ENCODE data around the gene GRIA1. TPM values are rescaled to one million over a fixed set of nuclear protein-coding genes. Genes with fewer than 3 reads are reported as not detected.

GRIA1 gene
- total and polyA plus RNA-seq, 2 of the 13 experiments (the other 11 are each of a cell fraction or from before 2014, with no cell fraction given), result not detected

GRCh38 chr5:153513156-153513555, 22.7 kb downstream of the GRIA1 start (continued):
- no peak for TF ChIP-seq TFE3 (CRISPR knock-in tag; IDR thresholded peaks at IDR 0.05)
- no peak for TF ChIP-seq SMAD1 (CRISPR knock-in tag; IDR thresholded peaks at IDR 0.05; ENCODE audit: borderline replicate concordance, low read depth)

GRCh38 chr5:153515301-153515700, 24.8 kb downstream of the GRIA1 start:
- CTCF ChIA-PET (ENCODE audit: low intra/inter-chr PET ratio, low total read pairs), result no interaction called here

More at GRCh38 chr5:153515301-153515700, 24.8 kb downstream of the GRIA1 start:
- Histone ChIP-seq H3K4me2 (ENCODE audit: low read depth, low read length) (no peak overlapping the region), H4K20me1 (ENCODE audit: insufficient read depth, low read length) (no peaks in the 10 kb centered on the region), H3K27ac (ENCODE audit: extremely low read length, insufficient read depth, low read length) (no peak overlapping the region), H2AFZ (ENCODE audit: low read length) (no peak overlapping the region), H3K36me3 (replicated peaks in 1 of 2; ENCODE audit: control insufficient read depth in 1 of 2, insufficient read depth in 2 of 2, low read length in 2 of 2) (no peaks in the 10 kb centered on the region), H3K27me3 (ENCODE audit: control insufficient read depth in 1 of 2, insufficient read depth in 2 of 2, low read length in 2 of 2) (no peaks in the 10 kb centered on the region), H3K9me3 (ENCODE audit: low read length) (peaks cover 8% of the 10 kb centered on the region; the same call in 1 of the 2 replicates), H3K4me3 (replicated peaks in 1 of 3; ENCODE audit: insufficient read depth in 1 of 3, low read depth in 2 of 3, low read length in 3 of 3) (no peak overlapping the region), H3K9ac (ENCODE audit: insufficient read depth, low read depth, low read length) (no peak overlapping the region), H3K79me2 (ENCODE audit: insufficient read depth, low read length) (no peaks in the 10 kb centered on the region), H3K4me1 (ENCODE audit: insufficient read depth, low read length) (no peaks in the 10 kb centered on the region)
- TF ChIP-seq ZNF766 (CRISPR knock-in tag; IDR thresholded peaks at IDR 0.05; ENCODE audit: borderline replicate concordance) (no peak), ZFAT (CRISPR knock-in tag; conservative IDR thresholded peaks at IDR 0.05) (no peak), DMTF1 (CRISPR knock-in tag; IDR thresholded peaks at IDR 0.05) (no peak), ZNF235 (CRISPR knock-in tag; IDR thresholded peaks at IDR 0.05; ENCODE audit: borderline replicate concordance) (no peak), HNRNPK (IDR thresholded peaks at IDR 0.05; ENCODE audit: low read depth, low read length, poor library complexity, severe bottlenecking) (no peak), SP2 (CRISPR knock-in tag; IDR thresholded peaks at IDR 0.05) (no peak), ZNF720 (CRISPR knock-in tag; IDR thresholded peaks at IDR 0.05) (no peak), ZBTB20 (CRISPR knock-in tag; IDR thresholded peaks at IDR 0.05; ENCODE audit: borderline replicate concordance, low read depth) (no peak), ZNF580 (CRISPR knock-in tag; IDR thresholded peaks at IDR 0.05; ENCODE audit: borderline replicate concordance, low read depth) (no peak), ZNF572 (CRISPR knock-in tag; IDR thresholded peaks at IDR 0.05) (no peak), ZNF263 (CRISPR knock-in tag; IDR thresholded peaks at IDR 0.05) (no peak), ZNF30 (CRISPR knock-in tag; IDR thresholded peaks at IDR 0.05) (no peak), TOPORS (CRISPR knock-in tag; IDR thresholded peaks at IDR 0.05) (no peak), POGZ (CRISPR knock-in tag; IDR thresholded peaks at IDR 0.05) (no peak), ZNF570 (CRISPR knock-in tag; IDR thresholded peaks at IDR 0.05; ENCODE audit: borderline replicate concordance) (no peak), GATAD2A (CRISPR knock-in tag; IDR thresholded peaks at IDR 0.05) (no peak)
- ATAC-seq (no peak), FAIRE-seq (no peak), DNase-seq (ENCODE audit: low spot score) (no peak)
- intact Hi-C loops (cut with micrococcal nuclease; ENCODE audit: unreplicated experiment), result no loop called here
- WGBS (ENCODE audit: low lambda C conversion rate), result 3% methylated on average over 2 of the region's 2 CpGs
- in situ Hi-C loops (cut with HindIII; ENCODE audit: extremely low pct_ligation_motif_present, low pct_unique_long_range_greater_than_20kb), result no loop called here
- POLR2A ChIA-PET, result no interaction called here
- BruUV-seq (replicated peaks), result no TSS peak
